Heart right ventricle (tissue), 16 donors: Measurements from ENCODE around the gene CD52. TPM values are rescaled to one million over a fixed set of nuclear protein-coding genes. Genes with fewer than 3 reads are reported as not detected.
"Not testable (repeated sequence)": the region's sequence is repeated elsewhere in the genome, so short reads cannot be mapped to it uniquely, and the experiment has no call there.

Experiments used
- ATAC-seq, 8 donors: fragments of 200-7000 bp; cut with Tn5 transposase; one replicate each; pipeline ENCODE4 v1.9.1; 2020; ENCODE audit warnings: mild to moderate bottlenecking in 8 of 8, moderate library complexity in 8 of 8, moderate number of reproducible peaks in 1 of 8
- DNase-seq, 2 donors: peaks; one replicate each; pipeline ENCODE4 v3.0.0-alpha.2; 2020
- H3K27ac ChIP-seq, 10 donors: fragments of 200-600 bp; sonication (generic) in 2 of 10; one replicate each; pipeline versions ENCODE4 v1.5.0 to v1.8.0; 2020 to 2022; ENCODE audit warnings: mild to moderate bottlenecking in 3 of 10
- H3K27me3 ChIP-seq, 7 donors: fragments of 200-600 bp; one replicate each; pipeline ENCODE4 v1.8.0; 2021 to 2022; ENCODE audit warnings: mild to moderate bottlenecking in 2 of 7
- H3K36me3 ChIP-seq, 9 donors: fragments of 200-600 bp; sonication (generic) in 1 of 9; one replicate each; pipeline versions ENCODE4 v1.5.0 to v1.8.0; 2020 to 2022; ENCODE audit warnings: mild to moderate bottlenecking in 2 of 9
- H3K4me1 ChIP-seq, 9 donors: fragments of 200-600 bp; sonication (generic) in 1 of 9; one replicate each; pipeline versions ENCODE4 v1.5.0 to v1.8.0; 2020 to 2022; ENCODE audit warnings: mild to moderate bottlenecking in 4 of 9
- H3K4me3 ChIP-seq, 10 donors: fragments of 200-600 bp; sonication (generic) in 2 of 10; one replicate each; pipeline versions ENCODE4 v1.5.0 to v1.8.0; 2020 to 2022; ENCODE audit warnings: mild to moderate bottlenecking in 7 of 10, moderate library complexity in 2 of 10
- H3K9me3 ChIP-seq, 11 donors: fragments of 200-600 bp in 10 of 11; sonication (generic) in 2 of 11; one replicate each; pipeline versions ENCODE4 v1.5.0 to v1.8.0; 2013 to 2022; ENCODE audit warnings: mild to moderate bottlenecking in 2 of 11, control low read depth in 1 of 11, moderate library complexity in 1 of 11
- CTCF ChIP-seq, 9 donors: fragments of 200-600 bp; sonication (generic) in 2 of 9; IDR thresholded peaks; one replicate each; pipeline versions ENCODE4 v1.5.0 to v1.8.0; 2021 to 2022; ENCODE audit warnings: antibody characterized with exemption in 9 of 9, mild to moderate bottlenecking in 5 of 9, moderate library complexity in 1 of 9
- WGBS, 2 donors: extraction: QIAGEN DNeasy Blood & Tissue Kit; methylation state at CpG; one replicate each; pipeline ENCODE4 v1.1.7; 2013; ENCODE audit warnings: inconsistent platforms in 1 of 2; 5-methylcytosine and 5-hydroxymethylcytosine counted together
- intact Hi-C, 10 donors: fragments of 100-400 bp; cut with DNase I; formaldehyde crosslinking; loops; one replicate each; pipeline versions ENCODE4 v1.11.1 to v1.14.2; 2022
- polyA plus RNA-seq, 2 donors: library from polyadenylated mRNA; stranded (reverse); fragments of 200-250 nt; gene quantifications; one replicate each; pipeline ENCODE4 v1.2.3, GENCODE V29; 2013
- total RNA-seq, 10 donors: library from RNA; stranded (reverse); fragmentation: NEBNext Ultra II Directional in 3 of 10; extraction: Animal tissue kit (Norgen Biotek cat#: 25700) in 3 of 10; gene quantifications; one replicate each; pipeline versions ENCODE4 v1.2.1 to v1.2.4, GENCODE V29; 2021 to 2023
- donor health status: Arrhythmogenic right ventricular cardiomyopathy.
- donor health status: ischemic (EF 13 %, LVEDD 7.1; RV severe dilation, severe dysfunction).
- donor health status: healthy with polysubstance abuse.
- donor health status: DM: no; HTN: yes; CAD: no.
- donor health status: DM: no; HTN: no; CAD: no.
- donor health status: ischemic (EF 25% LVEDD 6.9; RV normal size, moderate dysfunction).
- donor health status: ischemic (EF 25% LVEDD 5.7; RV mildly dilated, moderate dysfunction).
- donor health status: healthy.
- donor health status: DM: yes; HTN: yes; CAD: no.
- donor health status: Ischemic cardiomyopathy.
- donor health status: ischemic (EF 35%, LVEDD 5.7; RV mildly dilated, moderate dysfunction).
- donor health status: nonischemic (EF 11% LVEDD 7.7; RV severe dilation, severe dysfunction).
- donor health status: DM: yes; HTN: yes; CAD: no.
- donor health status: PGD.
- donor health status: ischemic (EF 29% LVEDD 5.4; RV normal size, mild dysfunction).
- donor health status: nonischemic (EF 23%, LVEDD 6.1; RV moderate dilation, normal function).

Gene CD52
- total and polyA plus RNA-seq, 12 donors = 1.9 to 62.6 (median 5.9) TPM

GRCh38 chr1:26323382-26323781, 5.6 kb downstream of the CD52 start:
- ATAC-seq = no peak
- no peak for TF ChIP-seq CTCF (IDR thresholded peaks at IDR 0.05)
- DNase-seq = no peak
- peaks cover 0 to 24% (median 0%) of the 10 kb centered on the region in 9 donors for H3K36me3 ChIP-seq
- H3K9me3 ChIP-seq = no peaks in the 10 kb centered on the region
- WGBS, 2 donors = 92 to 95% methylated on average over 2 of the region's 2 CpGs
- H3K27me3 ChIP-seq = peaks cover 0 to 5% (median 0%) of the 10 kb centered on the region in 7 donors
- H3K4me1 ChIP-seq = peaks cover 0 to 33% (median 10%) of the 10 kb centered on the region in 9 donors
- H3K4me3 ChIP-seq = no peak overlapping the region
- no peak overlapping the region for H3K27ac ChIP-seq
- intact Hi-C loops = loop anchor here in 8 of 10 donors (5.0 to 10.0 kb wide), 9 partner anchors 36 to 219 kb away; partner anchors contain the start of genes C1orf232 (in 3 of the 8), ZNF593 (in 3 of the 8), ZNF593OS (in 2 of the 8) and CNKSR1 (in 1 of the 8)

GRCh38 chr1:26324550-26324949, 6.8 kb downstream of the CD52 start:
- peaks cover 0 to 24% (median 0%) of the 10 kb centered on the region in 9 donors for H3K36me3 ChIP-seq
- peaks cover 0 to 23% (median 8%) of the 10 kb centered on the region in 9 donors for H3K4me1 ChIP-seq
- intact Hi-C loops = loop anchor here in 8 of 10 donors (5.0 to 10.0 kb wide), 9 partner anchors 37 to 220 kb away; partner anchors contain the start of genes C1orf232 (in 3 of the 8), ZNF593 (in 3 of the 8), ZNF593OS (in 2 of the 8) and CNKSR1 (in 1 of the 8)
- no peak for TF ChIP-seq CTCF (IDR thresholded peaks at IDR 0.05)
- H3K4me3 ChIP-seq = no peak overlapping the region
- 74 to 76% methylated on average over 3 of the region's 3 CpGs for WGBS, 2 donors
- no peak overlapping the region for H3K27ac ChIP-seq
- H3K9me3 ChIP-seq = no peaks in the 10 kb centered on the region
- H3K27me3 ChIP-seq = peaks cover 0 to 5% (median 0%) of the 10 kb centered on the region in 7 donors
- ATAC-seq (no peak), DNase-seq (no peak)

- ATAC-seq (no peak), DNase-seq (no peak)
- peaks cover 0 to 13% (median 0%) of the 10 kb centered on the region in 9 donors for H3K36me3 ChIP-seq
- peaks cover 0 to 30% (median 21%) of the 10 kb centered on the region in 7 donors for H3K27me3 ChIP-seq
- H3K4me1 ChIP-seq = no peaks in the 10 kb centered on the region
- no peak overlapping the region for H3K4me3 ChIP-seq
- TF ChIP-seq CTCF (IDR thresholded peaks at IDR 0.05) = no peak
- no peak overlapping the region for H3K27ac ChIP-seq
- H3K9me3 ChIP-seq = no peaks in the 10 kb centered on the region
- WGBS, 2 donors = 76 to 77% methylated on average over 8 of the region's 8 CpGs
- intact Hi-C loops = loop anchor here in 4 of 10 donors (10.0 kb wide), 4 partner anchors 143 to 223 kb away; partner anchors contain the start of genes C1orf232 (in 1 of the 4), CNKSR1 (in 1 of the 4), ZNF593 (in 1 of the 4) and ZNF593OS (in 1 of the 4)
Observed at GRCh38 chr1:26327956-26328362, 10.2 kb downstream of the CD52 start.

- ATAC-seq (no peak), DNase-seq (no peak)
- Histone ChIP-seq H3K4me1 (no peaks in the 10 kb centered on the region), H3K4me3 (no peak overlapping the region), H3K27ac (no peak overlapping the region), H3K36me3 (peaks cover 0 to 6% (median 0%) of the 10 kb centered on the region in 9 donors), H3K27me3 (peaks cover 0 to 36% (median 26%) of the 10 kb centered on the region in 7 donors), H3K9me3 (no peaks in the 10 kb centered on the region)
- 64 to 71% methylated on average over 8 of the region's 8 CpGs for WGBS, 2 donors
- no peak for TF ChIP-seq CTCF (IDR thresholded peaks at IDR 0.05)
- intact Hi-C loops = loop anchor here in 4 of 10 donors (10.0 kb wide), 4 partner anchors 144 to 224 kb away; partner anchors contain the start of genes C1orf232 (in 1 of the 4), CNKSR1 (in 1 of the 4), ZNF593 (in 1 of the 4) and ZNF593OS (in 1 of the 4)
Observed at GRCh38 chr1:26328597-26328996, 10.8 kb downstream of the CD52 start.

GRCh38 chr1:26329380-26329779, 11.6 kb downstream of the CD52 start:
- DNase-seq, H3K36me3 ChIP-seq, H3K4me1 ChIP-seq, ATAC-seq, H3K27ac ChIP-seq, H3K4me3 ChIP-seq, H3K9me3 ChIP-seq: not testable (repeated sequence)
- 88 to 94% methylated on average over 4 of the region's 4 CpGs for WGBS, 2 donors
- peaks cover 0 to 44% (median 34%) of the 10 kb centered on the region in 7 donors for H3K27me3 ChIP-seq
- intact Hi-C loops = loop anchor here in 4 of 10 donors (10.0 kb wide), 4 partner anchors 145 to 225 kb away; partner anchors contain the start of genes C1orf232 (in 1 of the 4), CNKSR1 (in 1 of the 4), ZNF593 (in 1 of the 4) and ZNF593OS (in 1 of the 4)
